ENCODE data around the gene MMP10.
"Not testable (repeated sequence)": the region's sequence is repeated elsewhere in the genome, so short reads cannot be mapped to it uniquely, and the experiment has no call there.

DNA sequence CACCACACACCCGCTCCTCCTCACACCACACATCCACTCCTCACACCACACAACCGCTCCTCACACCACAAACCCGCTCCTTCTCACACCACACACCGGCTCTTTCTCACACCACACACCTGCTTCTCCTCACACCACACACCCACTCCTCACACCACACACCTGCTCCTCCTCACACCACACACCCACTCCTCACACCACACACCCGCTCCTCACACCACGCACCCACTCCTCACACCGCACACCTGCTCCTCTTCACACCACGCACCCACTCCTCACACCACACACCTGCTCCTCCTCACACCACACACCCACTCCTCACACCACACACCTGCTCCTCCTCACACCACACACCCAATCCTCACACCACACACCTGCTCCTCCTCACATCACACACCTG, 49.5 kb downstream of the MMP10 start:
- TF ChIP-seq POLR2AphosphoS5 (IDR thresholded peaks at IDR 0.05; ENCODE audit: borderline replicate concordance, low read depth, low read length); EZH2 (IDR thresholded peaks at IDR 0.05); FOXP2 (optimal IDR thresholded peaks at IDR 0.05; ENCODE audit: control extremely low read depth, extremely low read length, insufficient read depth): not testable (repeated sequence)
